ENCODE data around the gene ZNF225. TPM values are rescaled to one million over a fixed set of nuclear protein-coding genes. Genes with fewer than 3 reads are reported as not detected.

Gene ZNF225
- total and polyA plus RNA-seq, 9 of the 15 experiments (the other 6 are each of a cell fraction or from before 2014, with no cell fraction given) = 1.4 to 4.2 (median 2.2) TPM

DNA sequence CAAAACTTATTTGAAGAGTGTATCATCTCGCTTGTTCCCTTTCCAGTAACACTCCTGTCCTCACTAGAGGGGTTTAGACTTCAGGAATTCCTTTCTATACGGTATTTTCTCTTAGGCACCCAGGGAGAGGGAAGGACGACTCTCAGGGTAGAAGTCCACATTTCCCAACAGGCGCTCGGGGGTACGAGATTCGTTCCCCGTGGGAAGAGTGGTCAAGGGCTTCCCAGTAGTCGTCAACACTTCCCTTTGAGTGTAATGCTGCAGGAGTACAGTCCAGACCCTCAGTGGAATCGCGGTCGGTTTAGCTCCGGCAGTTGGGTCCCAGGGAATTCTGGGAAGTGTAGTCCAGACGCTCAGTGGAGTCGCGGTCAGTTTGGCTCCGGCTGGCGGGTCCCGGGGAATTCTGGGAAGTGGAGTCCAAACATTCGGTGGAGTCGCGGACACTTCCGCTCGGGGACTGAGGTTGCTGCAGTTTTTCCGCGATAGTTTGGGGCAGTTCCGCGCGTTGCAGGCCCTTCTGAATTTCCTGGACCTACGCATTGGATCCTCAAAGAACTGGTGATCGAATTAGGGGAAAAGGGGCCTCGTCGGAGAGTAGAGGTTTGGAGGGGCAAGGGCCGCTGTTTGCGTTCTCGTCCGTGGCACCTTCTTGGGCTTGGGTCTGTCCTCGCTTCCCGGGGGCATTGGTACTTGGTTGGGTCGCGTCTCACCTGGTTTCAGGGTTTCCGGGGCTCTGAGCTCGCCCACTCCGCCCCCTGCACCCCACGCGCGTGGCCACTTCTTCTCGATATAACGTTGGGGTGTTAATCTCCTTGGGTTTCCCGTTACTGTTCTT is 19.1 kb upstream of the ZNF225 start, which contains the start of gene ZNF224 (continued):
- peak; percentile 65 to 67 for TF ChIP-seq NRF1 (conservative IDR thresholded peaks at IDR 0.05 in 1 of 2, IDR thresholded peaks at IDR 0.05 in 1 of 2)
- TF ChIP-seq ZNF589 (CRISPR knock-in tag; IDR thresholded peaks at IDR 0.05; ENCODE audit: low read depth) = 0 out of 2 replicates have a peak, but pooled peaks have one; percentile 45
- TF ChIP-seq, protein P1, sequence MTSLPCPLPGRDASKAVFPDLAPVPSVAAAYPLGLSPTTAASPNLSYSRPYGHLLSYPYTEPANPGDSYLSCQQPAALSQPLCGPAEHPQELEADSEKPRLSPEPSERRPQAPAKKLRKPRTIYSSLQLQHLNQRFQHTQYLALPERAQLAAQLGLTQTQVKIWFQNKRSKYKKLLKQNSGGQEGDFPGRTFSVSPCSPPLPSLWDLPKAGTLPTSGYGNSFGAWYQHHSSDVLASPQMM (CRISPR knock-in tag; IDR thresholded peaks at IDR 0.05) = no peak
- TF ChIP-seq TRIM24 (IDR thresholded peaks at IDR 0.05) = no peak
- no peak for TF ChIP-seq LARP7 (IDR thresholded peaks at IDR 0.05)
- TF ChIP-seq TAF7 (tag; IDR thresholded peaks at IDR 0.05) = peak; percentile 29; the same call in 1 of the 2 replicates
- no peak for TF ChIP-seq ZNF584 (CRISPR knock-in tag; IDR thresholded peaks at IDR 0.05; ENCODE audit: low read depth)
- TF ChIP-seq HNRNPK (IDR thresholded peaks at IDR 0.05; ENCODE audit: low read depth, low read length, poor library complexity, severe bottlenecking) = no peak
- no peak for TF ChIP-seq NR1H2 (CRISPR knock-in tag; IDR thresholded peaks at IDR 0.05)
- TF ChIP-seq, protein P2, sequence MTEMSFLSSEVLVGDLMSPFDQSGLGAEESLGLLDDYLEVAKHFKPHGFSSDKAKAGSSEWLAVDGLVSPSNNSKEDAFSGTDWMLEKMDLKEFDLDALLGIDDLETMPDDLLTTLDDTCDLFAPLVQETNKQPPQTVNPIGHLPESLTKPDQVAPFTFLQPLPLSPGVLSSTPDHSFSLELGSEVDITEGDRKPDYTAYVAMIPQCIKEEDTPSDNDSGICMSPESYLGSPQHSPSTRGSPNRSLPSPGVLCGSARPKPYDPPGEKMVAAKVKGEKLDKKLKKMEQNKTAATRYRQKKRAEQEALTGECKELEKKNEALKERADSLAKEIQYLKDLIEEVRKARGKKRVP (CRISPR knock-in tag; IDR thresholded peaks at IDR 0.05) = no peak
- TF ChIP-seq, protein P3, sequence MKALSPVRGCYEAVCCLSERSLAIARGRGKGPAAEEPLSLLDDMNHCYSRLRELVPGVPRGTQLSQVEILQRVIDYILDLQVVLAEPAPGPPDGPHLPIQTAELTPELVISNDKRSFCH (CRISPR knock-in tag; IDR thresholded peaks at IDR 0.05) = no peak
- TF ChIP-seq, protein P3 (tag; IDR thresholded peaks at IDR 0.05) = 0 out of 2 replicates have a peak, but pooled peaks have one; percentile 24
- TF ChIP-seq, protein P4, sequence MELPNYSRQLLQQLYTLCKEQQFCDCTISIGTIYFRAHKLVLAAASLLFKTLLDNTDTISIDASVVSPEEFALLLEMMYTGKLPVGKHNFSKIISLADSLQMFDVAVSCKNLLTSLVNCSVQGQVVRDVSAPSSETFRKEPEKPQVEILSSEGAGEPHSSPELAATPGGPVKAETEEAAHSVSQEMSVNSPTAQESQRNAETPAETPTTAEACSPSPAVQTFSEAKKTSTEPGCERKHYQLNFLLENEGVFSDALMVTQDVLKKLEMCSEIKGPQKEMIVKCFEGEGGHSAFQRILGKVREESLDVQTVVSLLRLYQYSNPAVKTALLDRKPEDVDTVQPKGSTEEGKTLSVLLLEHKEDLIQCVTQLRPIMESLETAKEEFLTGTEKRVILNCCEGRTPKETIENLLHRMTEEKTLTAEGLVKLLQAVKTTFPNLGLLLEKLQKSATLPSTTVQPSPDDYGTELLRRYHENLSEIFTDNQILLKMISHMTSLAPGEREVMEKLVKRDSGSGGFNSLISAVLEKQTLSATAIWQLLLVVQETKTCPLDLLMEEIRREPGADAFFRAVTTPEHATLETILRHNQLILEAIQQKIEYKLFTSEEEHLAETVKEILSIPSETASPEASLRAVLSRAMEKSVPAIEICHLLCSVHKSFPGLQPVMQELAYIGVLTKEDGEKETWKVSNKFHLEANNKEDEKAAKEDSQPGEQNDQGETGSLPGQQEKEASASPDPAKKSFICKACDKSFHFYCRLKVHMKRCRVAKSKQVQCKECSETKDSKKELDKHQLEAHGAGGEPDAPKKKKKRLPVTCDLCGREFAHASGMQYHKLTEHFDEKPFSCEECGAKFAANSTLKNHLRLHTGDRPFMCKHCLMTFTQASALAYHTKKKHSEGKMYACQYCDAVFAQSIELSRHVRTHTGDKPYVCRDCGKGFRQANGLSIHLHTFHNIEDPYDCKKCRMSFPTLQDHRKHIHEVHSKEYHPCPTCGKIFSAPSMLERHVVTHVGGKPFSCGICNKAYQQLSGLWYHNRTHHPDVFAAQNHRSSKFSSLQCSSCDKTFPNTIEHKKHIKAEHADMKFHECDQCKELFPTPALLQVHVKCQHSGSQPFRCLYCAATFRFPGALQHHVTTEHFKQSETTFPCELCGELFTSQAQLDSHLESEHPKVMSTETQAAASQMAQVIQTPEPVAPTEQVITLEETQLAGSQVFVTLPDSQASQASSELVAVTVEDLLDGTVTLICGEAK (IDR thresholded peaks at IDR 0.05) = peak; percentile 92
- TF ChIP-seq, protein P4 (CRISPR knock-in tag; IDR thresholded peaks at IDR 0.05) = no peak
- TF ChIP-seq FOXJ3 (CRISPR knock-in tag; IDR thresholded peaks at IDR 0.05) = no peak
- TF ChIP-seq ZKSCAN3 (CRISPR knock-in tag; IDR thresholded peaks at IDR 0.05) = no peak
- TF ChIP-seq GATA2 (CRISPR knock-in tag; IDR thresholded peaks at IDR 0.05) = no peak
- TF ChIP-seq ZSCAN32 (CRISPR knock-in tag; IDR thresholded peaks at IDR 0.05) = no peak

Data from K562 (cell line).